GM15510 (cell line): ENCODE measurements around the gene PFN4.

ENCODE experiments used
- POLR2A ChIP-seq: IDR thresholded peaks from 3 replicates; pipeline ENCODE4 v1.6.1; 2011; ENCODE audit warnings: borderline replicate concordance; ENCODE audit not compliant: insufficient read length; ENCODE audit errors: extremely low read depth

PFN4 gene

GRCh38 chr2:24084386-24085199 lies 38.5 kb downstream of the PFN4 start, which contains the start of gene TP53I3:
TSS of gene TP53I3 (minus strand) at chr2:24084834. CDS start at chr2:24084326, 508 bp downstream.
- peak; percentile 60 for TF ChIP-seq POLR2A

GRCh38 chr2:24083567-24084385 lies 39.4 kb downstream of the PFN4 start:
- TF ChIP-seq POLR2A, result peak; percentile 67

GRCh38 chr2:24082787-24083566 lies 40.2 kb downstream of the PFN4 start:
- TF ChIP-seq POLR2A, result no peak

GRCh38 chr2:24080701-24081100 lies 42.4 kb downstream of the PFN4 start:
- TF ChIP-seq POLR2A, result no peak

- TF ChIP-seq POLR2A, result no peak
Measured at GRCh38 chr2:24077879-24078278, 45.3 kb downstream of the PFN4 start.

GRCh38 chr2:24077535-24077877 lies 45.6 kb downstream of the PFN4 start:
- no peak for TF ChIP-seq POLR2A

- no peak for TF ChIP-seq POLR2A
Measured at GRCh38 chr2:24076849-24077534, 46.1 kb downstream of the PFN4 start.

- TF ChIP-seq POLR2A, result peak; percentile 91
Measured at GRCh38 chr2:24075915-24076848, 47.0 kb downstream of the PFN4 start, which contains the start of gene SF3B6. TSS of gene SF3B6 (minus strand) at chr2:24076326. CDS start at chr2:24076229, 97 bp downstream.

GRCh38 chr2:24075259-24075658 lies 47.9 kb downstream of the PFN4 start:
- TF ChIP-seq POLR2A, result no peak

GRCh38 chr2:24073816-24074215 lies 49.3 kb downstream of the PFN4 start:
- TF ChIP-seq POLR2A, result no peak

- no peak for TF ChIP-seq POLR2A
Measured at GRCh38 chr2:24072259-24072658, 50.9 kb downstream of the PFN4 start.

- TF ChIP-seq POLR2A, result no peak
Measured at GRCh38 chr2:24065341-24065740, 57.8 kb downstream of the PFN4 start.
